Natural killer cell (primary cell): ENCODE data around the gene HIGD2A. TPM values are rescaled to one million over a fixed set of nuclear protein-coding genes. Genes with fewer than 3 reads are reported as not detected.

Experiments used
- ATAC-seq, 3 donors: fragments of 150-1000 bp in 2 of 3; fragments of 200-7000 bp in 1 of 3; cut with Tn5 transposase; 1 replicate in 1 of 3; 2 replicates in 2 of 3; pipeline ENCODE4 v1.10.0; 2021; ENCODE audit warnings: mild to moderate bottlenecking in 2 of 3, moderate library complexity in 2 of 3
- DNase-seq, 2 donors: peaks; one replicate each; pipeline versions ENCODE4 v3.0.0 to v3.0.0-alpha.2; 2013 to 2021; ENCODE audit warnings: mixed read lengths in 1 of 2
- H3K27ac ChIP-seq: one replicate; pipeline ENCODE4 v1.5.1; 2013; ENCODE audit warnings: mild to moderate bottlenecking, low read length
- H3K27me3 ChIP-seq: one replicate; pipeline ENCODE4 v1.6.1; 2013; ENCODE audit warnings: low read length; ENCODE audit not compliant: control insufficient read depth, insufficient read depth
- H3K36me3 ChIP-seq: one replicate; pipeline ENCODE4 v1.6.1; 2013; ENCODE audit warnings: low read length; ENCODE audit not compliant: control insufficient read depth, insufficient read depth
- H3K4me1 ChIP-seq: one replicate; pipeline ENCODE4 v1.6.1; 2013; ENCODE audit warnings: low read length; ENCODE audit not compliant: control insufficient read depth, insufficient read depth
- H3K4me3 ChIP-seq: one replicate; pipeline ENCODE4 v1.5.1; 2013; ENCODE audit warnings: low read length
- H3K9me3 ChIP-seq: one replicate; pipeline ENCODE4 v1.6.1; 2013; ENCODE audit warnings: low read length; ENCODE audit not compliant: control insufficient read depth, insufficient read depth
- H3K27ac Mint-ChIP-seq, 2 donors: one replicate each; pipeline ENCODE4 v1.8.0; 2022; ENCODE audit warnings: mild to moderate bottlenecking in 2 of 2, mixed read lengths in 2 of 2, moderate library complexity in 1 of 2
- H3K27me3 Mint-ChIP-seq, 2 donors: one replicate each; pipeline ENCODE4 v1.8.0; 2022; ENCODE audit warnings: low read depth in 2 of 2, mixed read lengths in 2 of 2
- H3K36me3 Mint-ChIP-seq: one replicate; pipeline ENCODE4 v1.8.0; 2022; ENCODE audit warnings: mixed read lengths
- H3K4me1 Mint-ChIP-seq, 2 donors: one replicate each; pipeline ENCODE4 v1.8.0; 2022; ENCODE audit warnings: mixed read lengths in 2 of 2
- H3K4me3 Mint-ChIP-seq: one replicate; pipeline ENCODE4 v1.8.0; 2022; ENCODE audit warnings: mild to moderate bottlenecking, moderate library complexity, mixed read lengths
- H3K9me3 Mint-ChIP-seq, 2 donors: one replicate each; pipeline ENCODE4 v1.8.0; 2022; ENCODE audit warnings: mixed read lengths in 2 of 2
- CTCF ChIP-seq: fragments of 200-600 bp; IDR thresholded peaks from one replicate; pipeline ENCODE4 v1.8.0; 2022; ENCODE audit warnings: antibody characterized with exemption
- WGBS: methylation state at CpG from one replicate; pipeline ENCODE4 v1.1.7; 2013; ENCODE audit warnings: missing lambda C conversion rate; ENCODE audit not compliant: insufficient coverage; 5-methylcytosine and 5-hydroxymethylcytosine counted together
- intact Hi-C: fragments of 100-400 bp; cut with micrococcal nuclease; formaldehyde crosslinking; loops from one replicate; pipeline ENCODE4 v1.14.2; 2022
- total RNA-seq, 4 donors: library from RNA; stranded (reverse); fragments of 120-200 nt in 1 of 4; gene quantifications; one replicate each; pipeline versions ENCODE4 v1.2.3 to v1.2.4, GENCODE V29; 2013 to 2022

The HIGD2A gene
- total RNA-seq, 3 donors from 2014 or later (not counting 1 experiment from before 2014, with no cell fraction given), result 83.5 to 90.2 (median 86.2) TPM

- no peaks in the 10 kb centered on the region for H3K9me3 ChIP-seq
- Mint-ChIP-seq H3K4me3 (no peak overlapping the region), H3K36me3 (no peaks in the 10 kb centered on the region), H3K4me1 (peaks cover 26 to 28% of the 10 kb centered on the region in 2 donors), H3K9me3 (no peaks in the 10 kb centered on the region), H3K27ac (no peak overlapping the region), H3K27me3 (no peaks in the 10 kb centered on the region)
- no peak for DNase-seq
- no peak for ATAC-seq
- H3K27me3 ChIP-seq, result no peaks in the 10 kb centered on the region
- peaks cover 9% of the 10 kb centered on the region for H3K4me1 ChIP-seq
- H3K4me3 ChIP-seq, result no peak overlapping the region
- intact Hi-C loops, result no loop called here
- WGBS, result 88% methylated on average over 14 of the region's 15 CpGs
- no peak overlapping the region for H3K27ac ChIP-seq
- TF ChIP-seq CTCF, result no peak
- H3K36me3 ChIP-seq, result peaks cover 46% of the 10 kb centered on the region
These were observed 5.2 kb upstream of the HIGD2A start for GRCh38 chr5:176383248-176383905.

- DNase-seq (no peak), ATAC-seq (no peak)
- Mint-ChIP-seq H3K27ac (no peak overlapping the region), H3K9me3 (no peaks in the 10 kb centered on the region), H3K4me1 (peaks cover 31 to 33% of the 10 kb centered on the region in 2 donors), H3K27me3 (no peaks in the 10 kb centered on the region), H3K36me3 (no peaks in the 10 kb centered on the region), H3K4me3 (no peak overlapping the region)
- 89% methylated on average over 9 of the region's 9 CpGs for WGBS
- TF ChIP-seq CTCF, result no peak
- H3K36me3 ChIP-seq, result peaks cover 46% of the 10 kb centered on the region
- intact Hi-C loops, result no loop called here
- H3K4me3 ChIP-seq, result no peak overlapping the region
- H3K27ac ChIP-seq, result no peak overlapping the region
- no peaks in the 10 kb centered on the region for H3K27me3 ChIP-seq
- H3K4me1 ChIP-seq, result peaks cover 9% of the 10 kb centered on the region
- H3K9me3 ChIP-seq, result no peaks in the 10 kb centered on the region
These were observed 4.6 kb upstream of the HIGD2A start for GRCh38 chr5:176383961-176384360.

GRCh38 chr5:176384366-176384930 is 4.1 kb upstream of the HIGD2A start:
- Mint-ChIP-seq H3K9me3 (no peaks in the 10 kb centered on the region), H3K27ac (no peak overlapping the region), H3K4me1 (peaks cover 33 to 34% of the 10 kb centered on the region in 2 donors), H3K27me3 (no peaks in the 10 kb centered on the region), H3K36me3 (no peaks in the 10 kb centered on the region), H3K4me3 (no peak overlapping the region)
- peaks cover 46% of the 10 kb centered on the region for H3K36me3 ChIP-seq
- WGBS, result 94% methylated on average over 8 of the region's 8 CpGs
- H3K27ac ChIP-seq, result no peak overlapping the region
- no peaks in the 10 kb centered on the region for H3K9me3 ChIP-seq
- peaks cover 12% of the 10 kb centered on the region for H3K4me1 ChIP-seq
- DNase-seq (no peak), ATAC-seq (no peak)
- TF ChIP-seq CTCF, result no peak
- intact Hi-C loops, result no loop called here
- no peak overlapping the region for H3K4me3 ChIP-seq
- no peaks in the 10 kb centered on the region for H3K27me3 ChIP-seq

GRCh38 chr5:176384991-176385390 is 3.6 kb upstream of the HIGD2A start:
- no peak for TF ChIP-seq CTCF
- Mint-ChIP-seq H3K9me3 (no peaks in the 10 kb centered on the region), H3K4me1 (peaks cover 34 to 36% of the 10 kb centered on the region in 2 donors), H3K27me3 (no peaks in the 10 kb centered on the region), H3K36me3 (no peaks in the 10 kb centered on the region), H3K4me3 (no peak overlapping the region), H3K27ac (no peak overlapping the region)
- H3K4me1 ChIP-seq, result peaks cover 17% of the 10 kb centered on the region
- no peak overlapping the region for H3K4me3 ChIP-seq
- no peak for DNase-seq
- no peaks in the 10 kb centered on the region for H3K9me3 ChIP-seq
- H3K27me3 ChIP-seq, result no peaks in the 10 kb centered on the region
- WGBS, result 96% methylated on average over 12 of the region's 12 CpGs
- ATAC-seq, result no peak
- H3K27ac ChIP-seq, result no peak overlapping the region
- intact Hi-C loops, result no loop called here
- peaks cover 46% of the 10 kb centered on the region for H3K36me3 ChIP-seq
